HepG2 (cell line): ENCODE measurements around the gene TAF1B.

ENCODE experiments used
- ARNTL ChIP-seq: sonication (generic); formaldehyde crosslinking; IDR thresholded peaks from 2 replicates; pipeline ENCODE4 v1.4.0; 2020; ENCODE audit warnings: mild to moderate bottlenecking, missing genetic modification reagents
- GABPA ChIP-seq, 2 experiments: IDR thresholded peaks; 2 replicates each; pipeline ENCODE4 v1.6.1; 2011 to 2016; ENCODE audit warnings: low read depth in 2 of 2, low read length in 1 of 2, missing biosample characterization in 1 of 2, missing genetic modification characterization in 1 of 2
- GPBP1L1 ChIP-seq: sonication (generic); formaldehyde crosslinking; IDR thresholded peaks from 2 replicates; pipeline ENCODE4 v1.5.0; 2020; ENCODE audit warnings: mild to moderate bottlenecking, missing genetic modification reagents
- POLR2A ChIP-seq, 2 experiments: IDR thresholded peaks; 2 replicates each; pipeline ENCODE4 v1.6.1; 2011; ENCODE audit warnings: low read depth in 2 of 2, low read length in 2 of 2, mild to moderate bottlenecking in 1 of 2, moderate library complexity in 1 of 2; ENCODE audit not compliant: insufficient read depth in 1 of 2
- POLR2AphosphoS5 ChIP-seq: IDR thresholded peaks from 2 replicates; pipeline ENCODE4 v1.6.1; 2012; ENCODE audit warnings: low read depth, low read length
- ZBED4 ChIP-seq: sonication (generic); formaldehyde crosslinking; IDR thresholded peaks from 2 replicates; pipeline ENCODE4 v1.4.0; 2020; ENCODE audit warnings: missing genetic modification reagents, borderline replicate concordance
- ZNF563 ChIP-seq: sonication (generic); formaldehyde crosslinking; IDR thresholded peaks from 2 replicates; pipeline ENCODE4 v1.8.0; 2022; ENCODE audit warnings: mild to moderate bottlenecking, moderate library complexity, missing genetic modification reagents

DNA sequence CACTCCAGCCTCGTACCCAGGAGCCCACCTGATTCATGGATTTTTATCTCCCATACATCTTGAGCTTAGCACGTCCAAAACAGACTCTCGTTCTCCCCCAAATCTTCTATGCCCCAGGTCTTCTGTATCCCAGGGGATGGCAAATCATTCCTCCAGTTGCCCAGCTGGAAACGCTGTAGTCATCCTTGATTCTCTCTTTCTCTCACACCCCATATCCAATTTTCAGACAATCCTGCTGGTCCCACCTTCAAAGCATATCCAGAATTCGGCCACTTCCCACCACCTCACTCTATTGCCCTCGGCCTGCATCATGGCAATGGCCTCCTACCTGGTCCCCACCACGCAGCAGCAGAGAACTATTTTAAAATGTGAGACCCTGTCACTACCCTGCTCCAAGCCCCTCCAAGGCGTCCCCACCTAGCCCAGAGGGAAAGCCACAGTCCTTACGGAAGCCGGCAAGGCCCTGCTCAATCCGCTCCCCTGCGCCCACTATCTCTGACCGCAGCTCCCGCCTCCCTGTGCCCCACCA, 106.8 kb downstream of the TAF1B start:
- no peak for TF ChIP-seq GABPA (IDR thresholded peaks at IDR 0.05; ENCODE audit: low read depth, low read length)
- TF ChIP-seq GABPA (CRISPR knock-in tag; IDR thresholded peaks at IDR 0.05; ENCODE audit: low read depth): no peak
- TF ChIP-seq POLR2AphosphoS5: no peak
- no peak for TF ChIP-seq ARNTL (CRISPR knock-in tag)
- no peak; the same call in 1 of the 2 replicates for TF ChIP-seq ZBED4
- TF ChIP-seq POLR2A (IDR thresholded peaks at IDR 0.05; ENCODE audit: insufficient read depth in 1 of 2, low read depth in 2 of 2, low read length in 2 of 2): no peak
- no peak for TF ChIP-seq GPBP1L1 (CRISPR knock-in tag)
- no peak for TF ChIP-seq ZNF563 (CRISPR knock-in tag)
